Smooth muscle cell (in vitro differentiated cells): ENCODE data around the gene GJA5. TPM values are rescaled to one million over a fixed set of nuclear protein-coding genes. Genes with fewer than 3 reads are reported as not detected.

Experiments
- DNase-seq: peaks from one replicate; lab custom pipeline; 2025; ENCODE audit not compliant: unreplicated experiment; lab: John Stamatoyannopoulos, UW
- H2AFZ ChIP-seq: fragments of 200-600 bp; sonication (generic); 2 replicates; pipeline ENCODE4 v1.6.0; 2016; ENCODE audit warnings: antibody characterized with exemption, low read depth, mild to moderate bottlenecking
- H3F3A ChIP-seq: fragments of 200-600 bp; sonication (generic); 2 replicates; pipeline ENCODE4 v1.6.0; 2017; ENCODE audit warnings: antibody characterized with exemption, low read depth
- H3K27ac ChIP-seq: fragments of 200-600 bp; sonication (generic); 2 replicates; pipeline ENCODE4 v1.5.1; 2016; ENCODE audit warnings: low read depth, mild to moderate bottlenecking
- H3K27me3 ChIP-seq: fragments of 200-600 bp; sonication (generic); 2 replicates; pipeline ENCODE4 v1.6.1; 2016; ENCODE audit warnings: low read depth, mild to moderate bottlenecking
- H3K36me3 ChIP-seq: fragments of 200-600 bp; sonication (generic); 2 replicates; pipeline ENCODE4 v1.5.1; 2016; ENCODE audit warnings: low read depth
- H3K4me1 ChIP-seq: fragments of 200-600 bp; sonication (generic); 2 replicates; pipeline ENCODE4 v1.5.1; 2016; ENCODE audit warnings: low read depth
- H3K4me2 ChIP-seq: fragments of 200-600 bp; sonication (generic); 2 replicates; pipeline ENCODE4 v1.6.0; 2016; ENCODE audit warnings: mild to moderate bottlenecking
- H3K4me3 ChIP-seq: fragments of 200-600 bp; sonication (generic); 2 replicates; pipeline ENCODE4 v1.5.1; 2016; ENCODE audit warnings: mild to moderate bottlenecking
- H3K79me2 ChIP-seq: fragments of 200-600 bp; sonication (generic); 2 replicates; pipeline ENCODE4 v1.6.0; 2016; ENCODE audit warnings: low read depth, mild to moderate bottlenecking
- H3K9ac ChIP-seq: fragments of 200-600 bp; sonication (generic); 2 replicates; pipeline ENCODE4 v1.6.0; 2016; ENCODE audit warnings: low read depth
- H3K9me3 ChIP-seq: fragments of 200-600 bp; sonication (generic); replicated peaks from 2 replicates; pipeline ENCODE4 v1.5.1; 2016; ENCODE audit warnings: low read depth
- H4K20me1 ChIP-seq: fragments of 200-600 bp; sonication (generic); 2 replicates; pipeline ENCODE4 v1.6.0; 2016; ENCODE audit warnings: low read depth
- CTCF ChIP-seq: fragments of 200-600 bp; sonication (generic); IDR thresholded peaks from 2 replicates; pipeline ENCODE4 v1.5.1; 2017; ENCODE audit warnings: borderline replicate concordance, mild to moderate bottlenecking, antibody characterized with exemption; ENCODE audit not compliant: insufficient read depth, poor library complexity, severe bottlenecking
- WGBS: methylation state at CpG from one replicate; pipeline ENCODE4 v1.1.7; 2016; ENCODE audit warnings: low lambda C conversion rate; 5-methylcytosine and 5-hydroxymethylcytosine counted together
- polyA plus RNA-seq: library from polyadenylated mRNA; unstranded; fragments of >200 nt; fragmentation: Nextera tagmentation; extraction: Ambion mirVana; gene quantifications from 2 replicates; pipeline ENCODE4 v1.2.1, GENCODE V29; 2016
- total RNA-seq: library from RNA; depleted of rRNA; stranded (reverse); fragments of >200 nt; gene quantifications from 2 replicates; pipeline ENCODE4 v1.2.3, GENCODE V29; 2014

Gene GJA5
- total and polyA plus RNA-seq, 2 experiments from 2014 or later: 0.18 to 2.8 TPM

- no peaks in the 10 kb centered on the region for H3K27me3 ChIP-seq
- H3K9ac ChIP-seq: no peak overlapping the region
- no peak for TF ChIP-seq CTCF
- H2AFZ ChIP-seq: no peak overlapping the region
- peaks cover 8% of the 10 kb centered on the region for H3K4me1 ChIP-seq
- 97% methylated on average over 5 of the region's 5 CpGs for WGBS
- no peak overlapping the region for H3K4me3 ChIP-seq
- no peak for DNase-seq
- no peaks in the 10 kb centered on the region for H3K79me2 ChIP-seq
- H3K27ac ChIP-seq: no peak overlapping the region
- no peak overlapping the region for H3K4me2 ChIP-seq
- H3K36me3 ChIP-seq: no peaks in the 10 kb centered on the region
- no peaks in the 10 kb centered on the region for H3K9me3 ChIP-seq
- no peaks in the 10 kb centered on the region for H3F3A ChIP-seq
- no peaks in the 10 kb centered on the region for H4K20me1 ChIP-seq
These were observed 8.7 kb upstream of the GJA5 start for GRCh38 chr1:147769106-147769505.

- Histone ChIP-seq H3K9me3 (no peaks in the 10 kb centered on the region), H3K36me3 (no peaks in the 10 kb centered on the region), H3K79me2 (no peaks in the 10 kb centered on the region), H3K27me3 (no peaks in the 10 kb centered on the region), H3F3A (no peaks in the 10 kb centered on the region), H3K4me1 (peaks cover 8% of the 10 kb centered on the region), H3K9ac (no peak overlapping the region), H3K4me3 (no peak overlapping the region), H3K4me2 (no peak overlapping the region), H2AFZ (no peak overlapping the region), H4K20me1 (no peaks in the 10 kb centered on the region), H3K27ac (no peak overlapping the region)
- 94% methylated on average over 2 of the region's 2 CpGs for WGBS
- TF ChIP-seq CTCF: no peak
- no peak for DNase-seq
These were observed 8.2 kb upstream of the GJA5 start for GRCh38 chr1:147768582-147768981.

- 85% methylated on average over 1 of the region's 1 CpG for WGBS
- no peaks in the 10 kb centered on the region for H3K27me3 ChIP-seq
- H3K9me3 ChIP-seq: no peaks in the 10 kb centered on the region
- H3K4me2 ChIP-seq: no peak overlapping the region
- TF ChIP-seq CTCF: no peak
- H3K9ac ChIP-seq: no peak overlapping the region
- no peaks in the 10 kb centered on the region for H4K20me1 ChIP-seq
- H3K27ac ChIP-seq: no peak overlapping the region
- no peak overlapping the region for H3K4me3 ChIP-seq
- H3F3A ChIP-seq: no peaks in the 10 kb centered on the region
- H3K36me3 ChIP-seq: no peaks in the 10 kb centered on the region
- peaks cover 4% of the 10 kb centered on the region for H3K4me1 ChIP-seq
- H3K79me2 ChIP-seq: no peaks in the 10 kb centered on the region
- no peak for DNase-seq
- H2AFZ ChIP-seq: no peak overlapping the region
These were observed 7.7 kb upstream of the GJA5 start for GRCh38 chr1:147768101-147768500.

- Histone ChIP-seq H3K79me2 (no peaks in the 10 kb centered on the region), H3K4me2 (no peak overlapping the region), H3K27ac (no peak overlapping the region), H3K36me3 (no peaks in the 10 kb centered on the region), H3K9me3 (no peaks in the 10 kb centered on the region), H3K27me3 (no peaks in the 10 kb centered on the region), H3K4me3 (no peak overlapping the region), H2AFZ (no peak overlapping the region), H3F3A (no peaks in the 10 kb centered on the region), H3K4me1 (no peaks in the 10 kb centered on the region), H3K9ac (no peak overlapping the region), H4K20me1 (no peaks in the 10 kb centered on the region)
- WGBS: 81% methylated on average over 3 of the region's 3 CpGs
- DNase-seq: no peak
- no peak for TF ChIP-seq CTCF
These were observed 2.0 kb upstream of the GJA5 start for GRCh38 chr1:147762233-147763024.
